ENCODE results near the gene IGSF11. TPM values are rescaled to one million over a fixed set of nuclear protein-coding genes. Genes with fewer than 3 reads are reported as not detected.
"Not testable (repeated sequence)": the region's sequence is repeated elsewhere in the genome, so short reads cannot be mapped to it uniquely, and the experiment has no call there.

IGSF11 gene
- polyA plus RNA-seq, 1 donor (not counting 4 experiments of a cell fraction or from before 2014, with no cell fraction given) = 0.68 TPM

DNA sequence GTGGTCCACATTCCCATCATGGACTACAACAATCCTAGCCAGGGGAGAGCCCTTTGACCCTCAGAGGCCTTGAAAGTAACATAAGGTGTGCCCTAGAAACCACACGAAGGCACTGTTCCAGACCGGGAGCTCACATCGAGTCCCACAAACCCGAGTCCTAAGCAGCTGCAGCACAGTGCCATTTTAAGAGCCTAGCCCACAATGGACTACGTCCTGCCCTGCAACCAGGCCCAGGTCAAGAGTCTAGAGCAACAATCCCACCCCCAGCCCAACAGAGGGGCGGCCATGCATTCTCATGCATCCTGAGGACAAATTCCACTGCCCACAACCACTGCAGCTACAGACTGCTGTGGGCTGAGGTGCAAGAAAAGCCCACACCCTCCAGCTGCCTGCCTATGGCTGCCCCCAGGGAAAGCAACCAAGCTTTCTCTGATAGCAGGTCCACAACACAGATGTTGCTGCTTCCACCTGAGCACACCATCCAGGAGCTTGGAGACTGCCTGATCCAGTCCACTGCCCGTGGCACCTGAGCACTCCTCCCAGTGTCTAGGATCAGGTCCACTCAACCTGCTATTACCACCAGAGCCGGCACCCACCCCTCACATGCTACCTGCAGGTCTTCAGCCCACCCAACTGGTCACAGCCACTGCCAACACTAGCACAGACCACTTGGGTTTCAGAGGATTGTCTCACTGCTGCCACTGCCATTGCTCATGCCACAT lies 56.8 kb downstream of the IGSF11 start:
- H3K79me2 ChIP-seq (ENCODE audit: control insufficient read depth, insufficient read depth, low read length) = no peaks in the 10 kb centered on the region
- H3K36me3 ChIP-seq (ENCODE audit: control insufficient read depth in 2 of 2, extremely low read depth in 1 of 2, insufficient read depth in 2 of 2, low read length in 2 of 2) = no peaks in the 10 kb centered on the region
- H3K4me2 ChIP-seq (ENCODE audit: control insufficient read depth, extremely low read depth, insufficient read depth, low read depth, low read length) = no peak overlapping the region
- no peaks in the 10 kb centered on the region for H3K9me3 ChIP-seq (ENCODE audit: control insufficient read depth, low read depth, low read length)
- H3K27ac ChIP-seq (ENCODE audit: control insufficient read depth, insufficient read depth, low read length) = no peak overlapping the region
- no peak for DNase-seq (ENCODE audit: low read depth, low spot score)
- H3K27me3 ChIP-seq (ENCODE audit: control insufficient read depth, extremely low read depth, insufficient read depth, low read length) = no peaks in the 10 kb centered on the region
- H3K4me3 ChIP-seq (ENCODE audit: control insufficient read depth in 2 of 3, extremely low read depth in 1 of 3, insufficient read depth in 2 of 3, low read depth in 1 of 3, low read length in 3 of 3) = no peak overlapping the region
- H3K9me1 ChIP-seq (ENCODE audit: control insufficient read depth, extremely low read depth, insufficient read depth, low read length) = no peaks in the 10 kb centered on the region
- dilution Hi-C loops (cut with MboI; ENCODE audit: extremely low pct_ligation_motif_present, low sequenced_read_pairs) = no loop called here
- no peaks in the 10 kb centered on the region for H4K20me1 ChIP-seq (ENCODE audit: control insufficient read depth, extremely low read depth, insufficient read depth, low read length)
- H2AFZ ChIP-seq (ENCODE audit: control insufficient read depth, low read length) = no peak overlapping the region
- no peak for TF ChIP-seq EZH2 (IDR thresholded peaks at IDR 0.05; ENCODE audit: low read length)
- no peak for TF ChIP-seq CTCF (optimal IDR thresholded peaks at IDR 0.05 in 1 of 3, IDR thresholded peaks at IDR 0.05 in 1 of 3, conservative IDR thresholded peaks at IDR 0.05 in 1 of 3; ENCODE audit: extremely low read depth in 1 of 3, insufficient read depth in 2 of 3, low read length in 3 of 3)
- H3K4me1 ChIP-seq (ENCODE audit: control insufficient read depth, extremely low read depth, insufficient read depth, low read length) = no peaks in the 10 kb centered on the region
- FAIRE-seq = no peak
- H3K9ac ChIP-seq (ENCODE audit: control insufficient read depth, extremely low read depth, insufficient read depth, low read length) = no peak overlapping the region

- Histone ChIP-seq H2AFZ (ENCODE audit: control insufficient read depth, low read length) (no peak overlapping the region), H3K36me3 (ENCODE audit: control insufficient read depth in 2 of 2, extremely low read depth in 1 of 2, insufficient read depth in 2 of 2, low read length in 2 of 2) (no peaks in the 10 kb centered on the region), H3K9ac (ENCODE audit: control insufficient read depth, extremely low read depth, insufficient read depth, low read length) (no peak overlapping the region), H3K27me3 (ENCODE audit: control insufficient read depth, extremely low read depth, insufficient read depth, low read length) (no peaks in the 10 kb centered on the region), H3K4me2 (ENCODE audit: control insufficient read depth, extremely low read depth, insufficient read depth, low read depth, low read length) (no peak overlapping the region), H4K20me1 (ENCODE audit: control insufficient read depth, extremely low read depth, insufficient read depth, low read length) (no peaks in the 10 kb centered on the region), H3K4me3 (ENCODE audit: control insufficient read depth in 2 of 3, extremely low read depth in 1 of 3, insufficient read depth in 2 of 3, low read depth in 1 of 3, low read length in 3 of 3) (no peak overlapping the region), H3K9me1 (ENCODE audit: control insufficient read depth, extremely low read depth, insufficient read depth, low read length) (no peaks in the 10 kb centered on the region), H3K9me3 (ENCODE audit: control insufficient read depth, low read depth, low read length) (no peaks in the 10 kb centered on the region), H3K27ac (ENCODE audit: control insufficient read depth, insufficient read depth, low read length) (no peak overlapping the region), H3K79me2 (ENCODE audit: control insufficient read depth, insufficient read depth, low read length) (no peaks in the 10 kb centered on the region), H3K4me1 (ENCODE audit: control insufficient read depth, extremely low read depth, insufficient read depth, low read length) (no peaks in the 10 kb centered on the region)
- TF ChIP-seq EZH2 (IDR thresholded peaks at IDR 0.05; ENCODE audit: low read length) = no peak
- TF ChIP-seq CTCF (optimal IDR thresholded peaks at IDR 0.05 in 1 of 3, IDR thresholded peaks at IDR 0.05 in 1 of 3, conservative IDR thresholded peaks at IDR 0.05 in 1 of 3; ENCODE audit: extremely low read depth in 1 of 3, insufficient read depth in 2 of 3, low read length in 3 of 3) = no peak
- dilution Hi-C loops (cut with MboI; ENCODE audit: extremely low pct_ligation_motif_present, low sequenced_read_pairs) = no loop called here
- DNase-seq (ENCODE audit: low read depth, low spot score) = no peak
- no peak for FAIRE-seq
Measured at GRCh38 chr3:118977118-118977517, 57.5 kb downstream of the IGSF11 start.

DNA sequence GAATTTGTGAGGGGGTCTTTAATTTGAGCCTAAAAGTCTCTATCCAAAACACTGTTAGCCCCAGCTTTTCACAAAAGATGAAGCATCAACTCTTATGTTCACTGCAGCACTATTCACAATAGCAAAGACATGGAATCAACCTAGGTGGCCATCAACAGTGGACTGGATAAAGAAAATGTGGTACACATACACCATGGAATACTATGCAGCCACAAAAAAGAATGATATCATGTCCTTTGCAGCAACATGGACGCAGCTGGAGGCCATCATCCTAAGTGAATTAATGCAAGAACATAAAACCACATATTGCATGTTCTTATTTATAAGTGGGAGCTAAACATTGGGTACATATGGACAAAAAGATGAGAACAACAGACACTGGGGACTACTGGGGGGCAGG lies 59.2 kb downstream of the IGSF11 start:
- DNase-seq (ENCODE audit: low read depth, low spot score); H3K9ac ChIP-seq (ENCODE audit: control insufficient read depth, extremely low read depth, insufficient read depth, low read length); H3K4me2 ChIP-seq (ENCODE audit: control insufficient read depth, extremely low read depth, insufficient read depth, low read depth, low read length); H3K27ac ChIP-seq (ENCODE audit: control insufficient read depth, insufficient read depth, low read length); FAIRE-seq; H2AFZ ChIP-seq (ENCODE audit: control insufficient read depth, low read length); dilution Hi-C loops (cut with MboI; ENCODE audit: extremely low pct_ligation_motif_present, low sequenced_read_pairs); H3K9me1 ChIP-seq (ENCODE audit: control insufficient read depth, extremely low read depth, insufficient read depth, low read length); H3K27me3 ChIP-seq (ENCODE audit: control insufficient read depth, extremely low read depth, insufficient read depth, low read length); H3K36me3 ChIP-seq (ENCODE audit: control insufficient read depth in 2 of 2, extremely low read depth in 1 of 2, insufficient read depth in 2 of 2, low read length in 2 of 2); H4K20me1 ChIP-seq (ENCODE audit: control insufficient read depth, extremely low read depth, insufficient read depth, low read length); H3K4me3 ChIP-seq (ENCODE audit: control insufficient read depth in 2 of 3, extremely low read depth in 1 of 3, insufficient read depth in 2 of 3, low read depth in 1 of 3, low read length in 3 of 3); H3K4me1 ChIP-seq (ENCODE audit: control insufficient read depth, extremely low read depth, insufficient read depth, low read length); H3K79me2 ChIP-seq (ENCODE audit: control insufficient read depth, insufficient read depth, low read length); H3K9me3 ChIP-seq (ENCODE audit: control insufficient read depth, low read depth, low read length): not testable (repeated sequence)
